Stimulated activated CD8-positive, alpha-beta memory T cell treated with anti-CD3 and anti-CD28 coated beads, Interleukin-4, amount 100 ng/mL, for 4 hours (primary cell): ENCODE data around the gene THSD4.

Experiments used
- DNase-seq, 2 donors: peaks; one replicate each; pipeline ENCODE4 v3.0.0-alpha.2; 2020; ENCODE audit warnings: low read depth in 2 of 2, low spot score in 1 of 2

THSD4 gene

GRCh38 chr15:71735385-71735757 lies 620.1 kb downstream of the THSD4 start:
- DNase-seq = no peak

GRCh38 chr15:71736286-71736947 lies 621.1 kb downstream of the THSD4 start:
- DNase-seq = no peak

DNA sequence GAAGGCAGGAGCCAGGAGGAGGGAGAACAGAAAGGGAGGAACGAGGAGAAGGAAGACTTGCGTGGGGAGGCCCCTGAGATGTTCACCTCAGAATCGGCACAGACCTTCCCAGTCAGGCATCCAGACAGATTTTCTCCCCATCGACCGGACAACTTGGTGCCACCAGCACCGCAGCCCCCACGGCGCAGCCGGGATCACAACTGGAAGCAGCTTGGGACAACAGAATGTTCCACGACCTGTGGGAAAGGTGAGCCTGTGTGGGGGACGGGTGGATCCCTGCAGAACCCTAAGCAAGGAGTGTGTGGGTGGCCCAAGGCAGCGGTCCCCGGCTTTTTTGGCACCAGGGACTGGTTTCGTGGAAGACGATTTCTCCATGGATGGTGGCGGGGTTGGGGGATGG lies 622.5 kb downstream of the THSD4 start:
- no peak for DNase-seq

DNA sequence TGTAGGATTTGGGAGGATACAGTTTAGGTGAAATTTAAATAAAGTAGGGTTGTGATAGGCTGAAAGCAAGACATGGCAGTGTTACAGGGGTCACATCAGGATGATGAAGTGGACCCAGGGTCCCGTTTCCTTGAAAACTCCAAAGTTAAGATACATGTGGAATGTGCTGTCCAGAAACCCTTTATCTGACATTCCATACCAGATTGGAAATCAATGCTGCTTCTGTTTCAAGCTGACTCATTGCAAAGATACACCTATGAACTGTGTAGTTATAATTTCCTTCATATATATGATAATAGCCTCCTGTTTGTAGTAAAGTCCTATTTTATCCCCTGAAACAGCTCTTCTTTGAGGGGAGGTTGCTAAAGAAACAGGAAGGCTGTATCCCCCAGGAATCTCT lies 624.1 kb downstream of the THSD4 start:
- no peak for DNase-seq

DNA sequence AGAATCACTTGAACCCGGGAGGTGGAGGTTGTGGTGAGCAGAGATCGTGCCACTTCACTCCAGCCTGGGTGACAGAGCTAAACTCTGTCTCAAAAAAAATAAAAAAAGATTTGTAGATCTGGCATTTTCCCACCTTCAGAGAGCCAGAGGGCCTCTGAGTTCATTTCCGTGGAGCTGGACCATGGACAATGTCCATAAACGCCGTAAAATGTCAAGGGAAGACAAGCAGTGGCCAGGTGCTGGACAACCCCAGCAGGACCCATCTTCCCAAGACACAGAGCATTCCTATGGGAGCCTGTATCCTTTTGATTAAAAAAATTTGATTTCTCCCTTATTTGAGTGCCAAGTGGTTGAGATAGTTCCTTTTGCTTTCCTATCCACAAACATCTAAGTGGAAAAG lies 627.7 kb downstream of the THSD4 start:
- DNase-seq = no peak

GRCh38 chr15:71743861-71744382 lies 628.7 kb downstream of the THSD4 start:
- DNase-seq = peak; percentile 5 to 31

GRCh38 chr15:71746719-71747118 lies 631.4 kb downstream of the THSD4 start:
- no peak for DNase-seq

DNA sequence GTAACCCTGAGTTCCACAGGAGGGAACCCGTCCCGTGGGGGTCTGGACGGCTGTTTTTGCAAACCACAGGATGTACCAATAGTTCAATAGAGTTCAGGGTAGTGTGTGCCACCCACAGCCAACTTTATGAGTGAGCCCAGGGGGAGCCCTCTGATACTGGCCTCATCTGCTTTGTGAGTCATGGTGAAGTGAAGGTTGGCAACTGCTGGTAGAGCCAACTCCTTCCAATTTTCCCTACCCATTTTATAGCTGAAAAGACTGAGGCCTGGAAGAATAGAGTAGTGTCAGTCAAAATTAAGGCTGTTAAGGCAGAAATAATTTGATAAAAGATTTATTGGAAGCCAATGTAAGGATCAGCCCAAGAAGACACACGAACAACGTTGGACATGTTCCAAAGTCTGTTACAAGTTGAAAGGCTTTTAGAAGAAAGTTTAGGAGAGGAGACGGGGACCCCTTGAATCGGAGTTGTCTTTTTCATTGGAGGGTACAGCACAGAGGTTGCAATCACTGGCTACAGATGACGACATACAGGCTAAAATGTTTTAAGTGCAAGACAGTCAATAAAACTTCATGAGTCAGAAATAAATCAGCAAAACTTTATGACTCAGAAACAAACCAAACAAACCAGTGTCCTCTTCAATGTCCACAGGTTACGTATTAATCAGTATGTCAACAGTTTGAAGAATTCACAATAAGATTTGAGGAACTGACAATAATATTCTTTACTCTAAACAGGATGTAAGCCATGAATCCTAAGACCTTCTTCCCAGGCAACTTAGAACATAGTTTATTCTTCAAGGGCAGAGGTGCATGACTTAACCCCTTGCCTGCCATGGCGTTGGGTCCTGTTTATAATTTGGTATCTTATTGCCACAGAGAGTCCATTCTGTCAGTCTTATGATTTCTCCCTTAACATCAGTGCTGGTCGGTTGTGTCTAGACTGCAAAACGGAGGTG lies 632.1 kb downstream of the THSD4 start:
- no peak for DNase-seq

- no peak for DNase-seq
Measured at GRCh38 chr15:71748293-71748718, 633.0 kb downstream of the THSD4 start.

- no peak for DNase-seq
Measured at GRCh38 chr15:71749500-71749899, 634.2 kb downstream of the THSD4 start.

DNA sequence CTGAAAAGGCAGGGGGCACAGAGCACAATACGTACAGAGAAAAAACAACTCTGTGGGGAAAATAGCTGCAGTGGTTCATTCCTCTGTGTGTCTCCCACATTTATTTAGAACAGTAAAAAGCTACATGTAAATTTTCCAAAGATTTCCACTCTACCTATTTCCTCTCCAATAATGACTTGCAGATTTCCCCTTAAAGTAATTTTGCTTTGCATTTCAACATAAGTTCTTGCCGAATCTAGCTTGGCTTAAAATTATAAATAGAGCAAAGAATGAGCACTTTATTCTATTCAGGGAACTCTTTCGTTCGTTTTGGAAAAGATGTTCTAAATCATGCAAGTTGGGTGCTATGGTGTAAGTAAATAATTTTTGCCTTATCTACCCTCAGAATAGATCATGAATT lies 636.9 kb downstream of the THSD4 start:
- DNase-seq = no peak

GRCh38 chr15:71752604-71753289 lies 637.5 kb downstream of the THSD4 start:
- no peak for DNase-seq

GRCh38 chr15:71753346-71753745 lies 638.1 kb downstream of the THSD4 start:
- no peak for DNase-seq

DNA sequence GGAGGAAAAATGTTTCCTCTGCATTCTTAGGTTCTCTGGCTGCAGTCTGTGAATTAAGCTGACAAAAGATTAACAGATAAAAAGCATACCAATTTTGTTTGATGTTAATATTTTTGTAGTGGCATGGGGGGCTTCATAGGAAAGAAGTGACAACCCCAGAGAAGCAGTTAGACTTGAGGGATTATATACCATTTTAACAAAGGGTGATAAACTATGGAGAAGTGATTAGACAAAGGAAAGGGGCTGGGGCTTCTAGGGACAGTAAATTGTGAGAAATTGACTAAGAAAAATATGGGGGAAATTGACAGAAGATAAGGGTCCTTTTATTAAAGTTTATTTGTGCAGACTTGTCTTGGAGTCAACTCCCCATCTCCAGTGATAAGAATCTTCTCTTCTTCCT lies 639.4 kb downstream of the THSD4 start:
- no peak for DNase-seq

DNA sequence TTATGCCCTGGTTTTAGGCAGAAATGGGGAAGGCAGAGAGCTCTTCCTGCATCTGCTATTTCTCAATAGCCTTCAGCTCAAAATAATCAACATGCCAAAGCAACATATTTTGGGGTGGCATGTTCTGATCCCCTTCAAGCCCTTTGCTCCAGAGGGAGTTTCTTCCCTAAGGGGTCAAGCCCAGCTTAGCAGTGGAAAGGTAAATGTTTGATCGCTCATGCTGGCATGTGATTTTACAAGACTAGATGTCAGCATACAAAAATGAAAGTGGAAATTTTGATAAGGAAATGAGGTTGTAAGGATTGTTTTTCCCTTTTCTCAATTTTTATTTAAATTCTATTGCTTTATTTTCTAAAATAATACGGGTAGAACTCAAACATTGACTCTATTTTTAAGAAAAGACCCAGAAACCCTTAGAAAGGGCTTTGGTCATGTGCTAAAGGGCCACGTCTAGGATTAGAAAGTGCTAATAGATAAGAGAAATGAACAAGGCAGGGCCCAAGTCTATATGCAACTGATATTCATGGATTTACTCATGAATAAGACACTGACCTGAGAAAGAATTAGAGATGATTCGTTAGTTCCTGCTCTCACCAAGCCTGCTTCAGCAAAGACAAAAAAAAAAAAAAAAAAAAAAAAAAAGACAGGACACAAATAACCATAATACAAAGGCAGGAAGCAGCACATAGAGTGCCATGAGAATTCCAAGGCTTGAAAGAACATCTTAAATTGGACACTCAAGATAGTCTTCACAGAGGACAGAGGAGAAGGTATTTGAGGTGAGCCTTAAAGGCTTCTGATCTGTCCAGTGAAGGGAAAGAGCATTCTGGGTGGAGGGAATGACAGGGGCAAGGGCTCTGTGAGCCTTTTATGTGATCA lies 640.1 kb downstream of the THSD4 start:
- no peak for DNase-seq

DNA sequence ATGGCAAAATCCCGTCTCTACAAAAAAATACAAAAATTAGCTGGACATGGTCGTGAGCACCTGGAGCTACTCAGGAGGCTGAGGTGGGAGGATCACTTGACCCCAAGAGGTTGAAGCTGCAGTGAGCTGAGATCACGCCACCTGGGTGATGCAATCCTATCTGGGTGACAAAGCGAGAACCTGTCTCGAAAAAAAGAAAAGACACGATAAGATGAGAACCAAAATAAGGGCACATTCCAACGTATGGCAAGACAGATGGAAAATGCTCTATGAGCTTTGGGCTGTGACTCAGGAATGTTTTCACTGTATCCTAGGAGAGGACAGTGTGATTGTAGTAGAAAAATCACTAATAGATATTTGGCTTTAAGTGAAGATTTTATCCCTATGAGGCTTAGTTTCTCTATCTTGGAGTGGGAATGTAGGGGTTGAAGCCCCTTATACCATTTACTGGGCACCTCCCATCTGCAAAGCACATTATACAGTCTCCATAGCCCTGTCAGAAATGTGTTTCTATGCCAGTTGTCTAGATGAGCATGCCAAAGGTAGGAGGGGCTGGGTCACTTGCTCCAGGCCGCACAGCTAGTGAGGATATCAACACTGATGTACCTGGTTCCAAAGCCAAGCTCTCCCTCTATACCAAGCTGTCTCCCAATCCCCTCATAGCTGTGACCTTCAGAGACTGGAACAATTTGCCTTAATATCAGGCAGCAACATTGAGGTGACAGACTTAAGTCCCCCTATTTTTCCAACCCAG lies 641.5 kb downstream of the THSD4 start:
- DNase-seq = no peak

- DNase-seq = no peak
Measured at GRCh38 chr15:71757741-71758530, 642.7 kb downstream of the THSD4 start.

GRCh38 chr15:71758711-71759110 lies 643.4 kb downstream of the THSD4 start:
- no peak for DNase-seq

- DNase-seq = no peak
Measured at GRCh38 chr15:71760852-71761251, 645.6 kb downstream of the THSD4 start.
